Fibroblast of villous mesenchyme (primary cell): Measurements from ENCODE around the gene CACNA1B. TPM values are rescaled to one million over a fixed set of nuclear protein-coding genes. Genes with fewer than 3 reads are reported as not detected.
A peak's percentile ranks its signal among the peaks of the same experiment; 100 is the strongest.
"Not testable (repeated sequence)": the region's sequence is repeated elsewhere in the genome, so short reads cannot be mapped to it uniquely, and the experiment has no call there.

ENCODE experiments used
- DNase-seq: peaks from one replicate; pipeline ENCODE4 v3.0.0-alpha.2; 2010; ENCODE audit warnings: low read depth
- H3K4me3 ChIP-seq: 2 replicates; pipeline ENCODE4 v1.5.1; 2011; ENCODE audit warnings: low read depth, mild to moderate bottlenecking, low read length
- small RNA-seq: library from RNA; depleted of rRNA; stranded (forward); fragments of <200 nt; gene quantifications from one replicate; pipeline ENCODE3, GENCODE V24; 2012
- total RNA-seq: library from RNA; depleted of rRNA; stranded (reverse); fragments of >200 nt; gene quantifications from 2 replicates; pipeline ENCODE4 v1.2.3, GENCODE V29; 2012
- TF ChIP-seq, protein P1 (sequence below): IDR thresholded peaks from 2 replicates; pipeline ENCODE4 v1.5.1; 2012; ENCODE audit warnings: low read depth, mild to moderate bottlenecking, low read length; ENCODE audit not compliant: insufficient read depth

CACNA1B gene
- total RNA-seq, 1 donor, result 0.43 TPM

DNA sequence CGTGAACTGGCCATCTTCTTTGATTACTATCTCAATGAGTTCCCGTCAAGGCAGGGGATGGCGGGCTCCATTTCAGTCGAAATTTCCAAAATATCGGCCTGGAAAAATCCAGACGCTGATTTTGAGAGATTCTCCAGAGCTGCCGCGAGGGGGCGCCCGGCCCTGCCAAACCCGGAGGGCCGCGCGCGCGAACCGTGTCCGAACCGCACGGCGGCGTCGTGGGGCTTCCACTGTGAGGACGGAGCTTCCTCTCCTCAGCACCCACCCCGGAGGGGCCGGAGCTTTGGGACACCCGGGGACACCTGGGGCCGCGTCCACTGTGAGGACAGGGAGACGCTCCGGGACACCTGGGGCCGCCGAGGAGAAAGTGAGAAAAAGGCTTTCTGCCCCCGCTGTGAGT is 270.0 kb downstream of the CACNA1B start:
- TF ChIP-seq, protein P1, sequence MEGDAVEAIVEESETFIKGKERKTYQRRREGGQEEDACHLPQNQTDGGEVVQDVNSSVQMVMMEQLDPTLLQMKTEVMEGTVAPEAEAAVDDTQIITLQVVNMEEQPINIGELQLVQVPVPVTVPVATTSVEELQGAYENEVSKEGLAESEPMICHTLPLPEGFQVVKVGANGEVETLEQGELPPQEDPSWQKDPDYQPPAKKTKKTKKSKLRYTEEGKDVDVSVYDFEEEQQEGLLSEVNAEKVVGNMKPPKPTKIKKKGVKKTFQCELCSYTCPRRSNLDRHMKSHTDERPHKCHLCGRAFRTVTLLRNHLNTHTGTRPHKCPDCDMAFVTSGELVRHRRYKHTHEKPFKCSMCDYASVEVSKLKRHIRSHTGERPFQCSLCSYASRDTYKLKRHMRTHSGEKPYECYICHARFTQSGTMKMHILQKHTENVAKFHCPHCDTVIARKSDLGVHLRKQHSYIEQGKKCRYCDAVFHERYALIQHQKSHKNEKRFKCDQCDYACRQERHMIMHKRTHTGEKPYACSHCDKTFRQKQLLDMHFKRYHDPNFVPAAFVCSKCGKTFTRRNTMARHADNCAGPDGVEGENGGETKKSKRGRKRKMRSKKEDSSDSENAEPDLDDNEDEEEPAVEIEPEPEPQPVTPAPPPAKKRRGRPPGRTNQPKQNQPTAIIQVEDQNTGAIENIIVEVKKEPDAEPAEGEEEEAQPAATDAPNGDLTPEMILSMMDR, result peak; percentile 41

DNA sequence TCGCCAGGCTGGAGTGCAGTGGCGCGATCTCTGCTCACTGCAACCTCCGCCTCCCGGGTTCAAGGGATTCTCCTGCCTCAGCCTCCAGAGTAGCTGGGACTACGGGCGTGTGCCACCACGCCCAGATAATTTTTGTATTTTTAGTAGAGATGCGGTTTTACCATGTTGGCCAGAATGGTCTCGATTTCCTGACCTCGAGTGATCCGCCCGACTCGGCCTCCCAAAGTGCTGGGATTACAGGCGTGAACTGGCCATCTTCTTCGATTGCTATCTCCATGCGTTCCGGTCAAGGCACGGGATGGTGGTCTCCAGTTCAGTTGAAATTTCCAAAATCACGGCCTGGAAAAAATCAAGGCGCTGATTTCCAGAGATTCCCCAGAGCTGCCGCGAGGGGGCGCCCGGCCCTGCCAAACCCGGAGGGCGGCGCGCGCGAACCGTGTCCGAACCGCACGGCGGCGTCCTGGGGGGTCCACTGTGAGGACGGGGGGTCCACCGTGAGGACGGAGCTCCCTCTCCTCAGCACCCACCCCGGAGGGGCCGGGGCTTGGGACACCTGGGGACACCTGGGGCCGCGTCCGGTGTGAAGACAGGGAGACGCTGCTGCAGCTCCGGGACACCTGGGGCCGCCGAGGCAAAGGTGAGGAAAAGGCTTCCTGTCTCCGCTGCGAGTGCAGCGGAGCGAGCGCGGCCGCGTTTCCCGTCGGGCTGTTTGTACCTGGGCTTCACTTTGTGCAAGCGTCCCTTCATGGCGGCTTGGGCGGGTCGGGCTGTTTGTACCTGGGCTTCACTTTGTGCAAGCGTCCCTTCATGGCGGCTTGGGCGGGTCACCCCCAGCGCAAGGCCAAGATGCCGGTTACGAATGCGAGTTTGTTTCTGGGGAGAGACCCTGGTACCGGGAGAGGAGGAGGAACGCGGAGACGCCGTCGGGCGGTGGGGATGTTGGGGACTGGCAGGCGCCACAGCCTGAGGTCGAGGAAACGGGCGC is 272.4 kb downstream of the CACNA1B start:
- H3K4me3 ChIP-seq, result peak overlapping the region; percentile 40

More for the DNA sequence above, 270.0 kb downstream of the CACNA1B start:
- peak; percentile 32 for DNase-seq
- peak overlapping the region; percentile 40 for H3K4me3 ChIP-seq

DNA sequence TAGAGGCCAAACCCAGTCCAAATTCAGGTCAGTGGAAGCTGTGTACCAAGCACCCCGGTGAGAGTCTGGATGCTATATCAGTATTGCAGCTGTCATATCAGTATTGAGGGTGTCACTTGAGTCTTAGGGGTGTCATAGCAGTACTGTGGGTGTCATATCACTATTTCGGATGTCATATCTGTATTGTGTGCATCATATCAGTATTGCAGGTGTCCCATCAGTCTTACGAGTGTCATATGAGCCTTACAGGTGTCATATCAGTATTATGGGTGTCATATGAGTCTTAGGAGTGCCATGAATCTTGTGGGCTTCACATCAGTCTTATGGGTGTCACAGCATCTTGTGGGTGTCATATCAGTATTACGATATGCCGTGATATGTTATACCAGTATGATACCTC is 278.2 kb downstream of the CACNA1B start:
- not testable (repeated sequence) for H3K4me3 ChIP-seq, DNase-seq

More for the DNA sequence above, 272.4 kb downstream of the CACNA1B start:
- TF ChIP-seq, protein P1, result peak; percentile 45
- not testable (repeated sequence) for DNase-seq

DNA sequence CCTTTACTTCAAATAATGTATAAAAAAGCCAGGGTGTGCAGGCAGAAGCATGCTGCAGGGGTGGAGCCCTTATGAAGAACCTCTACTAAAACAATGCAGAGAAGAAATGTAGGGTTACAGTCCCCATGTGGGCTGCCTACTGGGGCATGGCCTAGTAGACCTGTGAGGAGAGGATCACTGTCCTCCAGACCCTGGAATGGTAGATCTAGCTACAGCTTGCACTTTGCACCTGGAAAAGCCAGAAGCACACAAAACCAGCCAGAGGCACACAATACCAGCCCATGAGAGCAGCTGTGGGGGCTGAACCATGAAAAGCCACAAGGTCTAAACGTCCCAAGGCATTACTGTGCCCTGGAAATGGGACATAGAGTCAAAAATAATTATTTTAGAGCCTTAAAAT is 289.2 kb downstream of the CACNA1B start:
- not testable (repeated sequence) for H3K4me3 ChIP-seq, DNase-seq

Small RNA genes lying within 50 kb of the gene (small RNA-seq; reads per million reads assigned to genes)
- gene AL591424.2 (not detected), gene MIR602 (not detected)
